ENCODE measurements around the gene HOXC9.
A peak's percentile ranks its signal among the peaks of the same experiment; 100 is the strongest.

Gene HOXC9

DNA sequence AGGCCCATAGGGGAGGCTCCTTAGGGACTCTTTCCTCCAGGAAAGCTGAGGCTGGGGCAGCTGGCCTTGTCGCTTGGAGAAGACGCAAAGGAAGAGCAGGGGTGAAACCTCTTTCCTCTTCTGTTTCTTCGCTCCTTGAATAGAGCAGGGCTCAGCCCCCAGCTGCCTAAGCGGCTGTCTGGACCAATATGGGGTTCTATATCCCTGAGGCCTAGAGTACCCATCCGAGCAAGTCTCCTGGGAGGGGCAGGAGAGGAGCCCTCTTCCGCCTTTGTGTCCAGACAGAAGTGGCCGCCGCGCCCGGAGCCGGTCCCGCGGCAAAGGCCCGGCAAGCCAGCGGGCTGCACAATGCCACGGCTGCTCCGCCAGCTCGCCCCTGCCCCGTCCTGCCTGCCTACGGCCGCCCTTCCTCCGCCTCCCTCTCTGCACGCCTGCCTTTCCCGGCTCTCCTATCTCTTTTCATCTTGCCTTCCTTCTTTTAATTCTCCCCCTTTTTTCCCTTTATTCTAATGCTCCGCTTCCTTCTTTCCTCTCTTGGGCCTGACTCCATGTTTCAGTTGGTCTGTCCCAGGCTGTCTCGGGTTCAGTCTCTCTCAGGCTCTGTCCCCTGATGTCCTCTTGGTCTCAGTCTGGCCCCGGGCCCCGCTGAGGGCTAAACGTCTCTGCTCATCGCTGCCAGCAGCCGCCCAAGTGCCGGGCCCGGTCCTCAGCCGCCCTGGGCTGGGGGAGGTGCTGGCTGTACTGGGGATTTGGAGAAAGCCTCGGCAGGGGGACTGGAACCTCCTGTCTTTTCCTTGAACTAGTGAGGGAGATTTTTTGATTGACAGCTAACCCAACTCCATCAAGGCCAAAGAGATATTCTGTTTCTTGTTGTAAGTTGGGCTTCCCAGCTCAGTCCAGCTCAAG is 2.5 kb upstream of the HOXC9 start (continued):
- TF ChIP-seq ZNF747 (tag by site-specific recombination; IDR thresholded peaks at IDR 0.05) (no peak), ZNF121 (tag by site-specific recombination; IDR thresholded peaks at IDR 0.05) (no peak), KLF7 (tag by site-specific recombination; IDR thresholded peaks at IDR 0.05; ENCODE audit: borderline replicate concordance) (no peak), ZSCAN23 (tag by site-specific recombination; IDR thresholded peaks at IDR 0.05) (0 out of 2 replicates have a peak, but pooled peaks have one; percentile 9), ZNF404 (tag by site-specific recombination; IDR thresholded peaks at IDR 0.05) (no peak), ZNF610 (tag by site-specific recombination; IDR thresholded peaks at IDR 0.05; ENCODE audit: borderline replicate concordance) (no peak), ZNF791 (tag by site-specific recombination; IDR thresholded peaks at IDR 0.05) (no peak), HOXA7 (CRISPR knock-in tag; IDR thresholded peaks at IDR 0.05; ENCODE audit: borderline replicate concordance) (no peak), ZNF792 (tag by site-specific recombination; IDR thresholded peaks at IDR 0.05) (no peak), YY1 (tag by site-specific recombination; IDR thresholded peaks at IDR 0.05) (no peak), ZNF549 (tag by site-specific recombination; IDR thresholded peaks at IDR 0.05) (no peak), MEIS1 (CRISPR knock-in tag; IDR thresholded peaks at IDR 0.05; ENCODE audit: borderline replicate concordance) (no peak), ZFP3 (tag by site-specific recombination; IDR thresholded peaks at IDR 0.05; ENCODE audit: low read depth) (no peak), ZNF155 (tag by site-specific recombination; IDR thresholded peaks at IDR 0.05) (no peak), ZNF174 (tag by site-specific recombination; IDR thresholded peaks at IDR 0.05) (no peak), ZNF843 (tag by site-specific recombination; IDR thresholded peaks at IDR 0.05) (0 out of 2 replicates have a peak, but pooled peaks have one; percentile 21), GLI2 (tag by site-specific recombination; IDR thresholded peaks at IDR 0.05; ENCODE audit: borderline replicate concordance, low read depth) (no peak), ZNF221 (tag by site-specific recombination; IDR thresholded peaks at IDR 0.05; ENCODE audit: borderline replicate concordance) (no peak), SETDB1 (IDR thresholded peaks at IDR 0.05; ENCODE audit: insufficient read length, low read length) (no peak)
- TF ChIP-seq, protein P1, sequence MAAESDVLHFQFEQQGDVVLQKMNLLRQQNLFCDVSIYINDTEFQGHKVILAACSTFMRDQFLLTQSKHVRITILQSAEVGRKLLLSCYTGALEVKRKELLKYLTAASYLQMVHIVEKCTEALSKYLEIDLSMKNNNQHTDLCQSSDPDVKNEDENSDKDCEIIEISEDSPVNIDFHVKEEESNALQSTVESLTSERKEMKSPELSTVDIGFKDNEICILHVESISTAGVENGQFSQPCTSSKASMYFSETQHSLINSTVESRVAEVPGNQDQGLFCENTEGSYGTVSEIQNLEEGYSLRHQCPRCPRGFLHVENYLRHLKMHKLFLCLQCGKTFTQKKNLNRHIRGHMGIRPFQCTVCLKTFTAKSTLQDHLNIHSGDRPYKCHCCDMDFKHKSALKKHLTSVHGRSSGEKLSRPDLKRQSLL (tag by site-specific recombination; IDR thresholded peaks at IDR 0.05), result no peak; the same call in none of the 2 replicates
- TF ChIP-seq, protein P2, sequence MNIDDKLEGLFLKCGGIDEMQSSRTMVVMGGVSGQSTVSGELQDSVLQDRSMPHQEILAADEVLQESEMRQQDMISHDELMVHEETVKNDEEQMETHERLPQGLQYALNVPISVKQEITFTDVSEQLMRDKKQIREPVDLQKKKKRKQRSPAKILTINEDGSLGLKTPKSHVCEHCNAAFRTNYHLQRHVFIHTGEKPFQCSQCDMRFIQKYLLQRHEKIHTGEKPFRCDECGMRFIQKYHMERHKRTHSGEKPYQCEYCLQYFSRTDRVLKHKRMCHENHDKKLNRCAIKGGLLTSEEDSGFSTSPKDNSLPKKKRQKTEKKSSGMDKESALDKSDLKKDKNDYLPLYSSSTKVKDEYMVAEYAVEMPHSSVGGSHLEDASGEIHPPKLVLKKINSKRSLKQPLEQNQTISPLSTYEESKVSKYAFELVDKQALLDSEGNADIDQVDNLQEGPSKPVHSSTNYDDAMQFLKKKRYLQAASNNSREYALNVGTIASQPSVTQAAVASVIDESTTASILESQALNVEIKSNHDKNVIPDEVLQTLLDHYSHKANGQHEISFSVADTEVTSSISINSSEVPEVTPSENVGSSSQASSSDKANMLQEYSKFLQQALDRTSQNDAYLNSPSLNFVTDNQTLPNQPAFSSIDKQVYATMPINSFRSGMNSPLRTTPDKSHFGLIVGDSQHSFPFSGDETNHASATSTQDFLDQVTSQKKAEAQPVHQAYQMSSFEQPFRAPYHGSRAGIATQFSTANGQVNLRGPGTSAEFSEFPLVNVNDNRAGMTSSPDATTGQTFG (tag by site-specific recombination; IDR thresholded peaks at IDR 0.05; ENCODE audit: borderline replicate concordance), result no peak
- TF ChIP-seq, protein P3, sequence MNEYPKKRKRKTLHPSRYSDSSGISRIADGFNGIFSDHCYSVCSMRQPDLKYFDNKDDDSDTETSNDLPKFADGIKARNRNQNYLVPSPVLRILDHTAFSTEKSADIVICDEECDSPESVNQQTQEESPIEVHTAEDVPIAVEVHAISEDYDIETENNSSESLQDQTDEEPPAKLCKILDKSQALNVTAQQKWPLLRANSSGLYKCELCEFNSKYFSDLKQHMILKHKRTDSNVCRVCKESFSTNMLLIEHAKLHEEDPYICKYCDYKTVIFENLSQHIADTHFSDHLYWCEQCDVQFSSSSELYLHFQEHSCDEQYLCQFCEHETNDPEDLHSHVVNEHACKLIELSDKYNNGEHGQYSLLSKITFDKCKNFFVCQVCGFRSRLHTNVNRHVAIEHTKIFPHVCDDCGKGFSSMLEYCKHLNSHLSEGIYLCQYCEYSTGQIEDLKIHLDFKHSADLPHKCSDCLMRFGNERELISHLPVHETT (tag by site-specific recombination; IDR thresholded peaks at IDR 0.05), result no peak
- TF ChIP-seq, protein P4, sequence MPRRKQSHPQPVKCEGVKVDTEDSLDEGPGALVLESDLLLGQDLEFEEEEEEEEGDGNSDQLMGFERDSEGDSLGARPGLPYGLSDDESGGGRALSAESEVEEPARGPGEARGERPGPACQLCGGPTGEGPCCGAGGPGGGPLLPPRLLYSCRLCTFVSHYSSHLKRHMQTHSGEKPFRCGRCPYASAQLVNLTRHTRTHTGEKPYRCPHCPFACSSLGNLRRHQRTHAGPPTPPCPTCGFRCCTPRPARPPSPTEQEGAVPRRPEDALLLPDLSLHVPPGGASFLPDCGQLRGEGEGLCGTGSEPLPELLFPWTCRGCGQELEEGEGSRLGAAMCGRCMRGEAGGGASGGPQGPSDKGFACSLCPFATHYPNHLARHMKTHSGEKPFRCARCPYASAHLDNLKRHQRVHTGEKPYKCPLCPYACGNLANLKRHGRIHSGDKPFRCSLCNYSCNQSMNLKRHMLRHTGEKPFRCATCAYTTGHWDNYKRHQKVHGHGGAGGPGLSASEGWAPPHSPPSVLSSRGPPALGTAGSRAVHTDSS (tag by site-specific recombination; IDR thresholded peaks at IDR 0.05), result no peak
- TF ChIP-seq, protein P5, sequence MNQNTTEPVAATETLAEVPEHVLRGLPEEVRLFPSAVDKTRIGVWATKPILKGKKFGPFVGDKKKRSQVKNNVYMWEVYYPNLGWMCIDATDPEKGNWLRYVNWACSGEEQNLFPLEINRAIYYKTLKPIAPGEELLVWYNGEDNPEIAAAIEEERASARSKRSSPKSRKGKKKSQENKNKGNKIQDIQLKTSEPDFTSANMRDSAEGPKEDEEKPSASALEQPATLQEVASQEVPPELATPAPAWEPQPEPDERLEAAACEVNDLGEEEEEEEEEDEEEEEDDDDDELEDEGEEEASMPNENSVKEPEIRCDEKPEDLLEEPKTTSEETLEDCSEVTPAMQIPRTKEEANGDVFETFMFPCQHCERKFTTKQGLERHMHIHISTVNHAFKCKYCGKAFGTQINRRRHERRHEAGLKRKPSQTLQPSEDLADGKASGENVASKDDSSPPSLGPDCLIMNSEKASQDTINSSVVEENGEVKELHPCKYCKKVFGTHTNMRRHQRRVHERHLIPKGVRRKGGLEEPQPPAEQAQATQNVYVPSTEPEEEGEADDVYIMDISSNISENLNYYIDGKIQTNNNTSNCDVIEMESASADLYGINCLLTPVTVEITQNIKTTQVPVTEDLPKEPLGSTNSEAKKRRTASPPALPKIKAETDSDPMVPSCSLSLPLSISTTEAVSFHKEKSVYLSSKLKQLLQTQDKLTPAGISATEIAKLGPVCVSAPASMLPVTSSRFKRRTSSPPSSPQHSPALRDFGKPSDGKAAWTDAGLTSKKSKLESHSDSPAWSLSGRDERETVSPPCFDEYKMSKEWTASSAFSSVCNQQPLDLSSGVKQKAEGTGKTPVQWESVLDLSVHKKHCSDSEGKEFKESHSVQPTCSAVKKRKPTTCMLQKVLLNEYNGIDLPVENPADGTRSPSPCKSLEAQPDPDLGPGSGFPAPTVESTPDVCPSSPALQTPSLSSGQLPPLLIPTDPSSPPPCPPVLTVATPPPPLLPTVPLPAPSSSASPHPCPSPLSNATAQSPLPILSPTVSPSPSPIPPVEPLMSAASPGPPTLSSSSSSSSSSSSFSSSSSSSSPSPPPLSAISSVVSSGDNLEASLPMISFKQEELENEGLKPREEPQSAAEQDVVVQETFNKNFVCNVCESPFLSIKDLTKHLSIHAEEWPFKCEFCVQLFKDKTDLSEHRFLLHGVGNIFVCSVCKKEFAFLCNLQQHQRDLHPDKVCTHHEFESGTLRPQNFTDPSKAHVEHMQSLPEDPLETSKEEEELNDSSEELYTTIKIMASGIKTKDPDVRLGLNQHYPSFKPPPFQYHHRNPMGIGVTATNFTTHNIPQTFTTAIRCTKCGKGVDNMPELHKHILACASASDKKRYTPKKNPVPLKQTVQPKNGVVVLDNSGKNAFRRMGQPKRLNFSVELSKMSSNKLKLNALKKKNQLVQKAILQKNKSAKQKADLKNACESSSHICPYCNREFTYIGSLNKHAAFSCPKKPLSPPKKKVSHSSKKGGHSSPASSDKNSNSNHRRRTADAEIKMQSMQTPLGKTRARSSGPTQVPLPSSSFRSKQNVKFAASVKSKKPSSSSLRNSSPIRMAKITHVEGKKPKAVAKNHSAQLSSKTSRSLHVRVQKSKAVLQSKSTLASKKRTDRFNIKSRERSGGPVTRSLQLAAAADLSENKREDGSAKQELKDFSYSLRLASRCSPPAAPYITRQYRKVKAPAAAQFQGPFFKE (tag by site-specific recombination; IDR thresholded peaks at IDR 0.05; ENCODE audit: borderline replicate concordance), result no peak
- TF ChIP-seq, protein P6, sequence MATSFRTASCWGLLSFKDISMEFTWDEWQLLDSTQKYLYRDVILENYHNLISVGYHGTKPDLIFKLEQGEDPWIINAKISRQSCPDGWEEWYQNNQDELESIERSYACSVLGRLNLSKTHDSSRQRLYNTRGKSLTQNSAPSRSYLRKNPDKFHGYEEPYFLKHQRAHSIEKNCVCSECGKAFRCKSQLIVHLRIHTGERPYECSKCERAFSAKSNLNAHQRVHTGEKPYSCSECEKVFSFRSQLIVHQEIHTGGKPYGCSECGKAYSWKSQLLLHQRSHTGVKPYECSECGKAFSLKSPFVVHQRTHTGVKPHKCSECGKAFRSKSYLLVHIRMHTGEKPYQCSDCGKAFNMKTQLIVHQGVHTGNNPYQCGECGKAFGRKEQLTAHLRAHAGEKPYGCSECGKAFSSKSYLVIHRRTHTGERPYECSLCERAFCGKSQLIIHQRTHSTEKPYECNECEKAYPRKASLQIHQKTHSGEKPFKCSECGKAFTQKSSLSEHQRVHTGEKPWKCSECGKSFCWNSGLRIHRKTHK (tag by site-specific recombination; IDR thresholded peaks at IDR 0.05), result no peak

Data from HEK293 (cell line).